Activated CD4-positive, alpha-beta T cell treated with anti-CD3 and anti-CD28 coated beads, Interleukin-2, amount 10 ng/mL, durations not matched to agents 24 days and 14 days (primary cell): ENCODE data around the gene C1orf159. TPM values are rescaled to one million over a fixed set of nuclear protein-coding genes. Genes with fewer than 3 reads are reported as not detected.
A peak's percentile ranks its signal among the peaks of the same experiment; 100 is the strongest.

Experiments
- DNase-seq: peaks from one replicate; pipeline ENCODE4 v3.0.0; 2022
- H3K27ac Mint-ChIP-seq: one replicate; pipeline ENCODE4 v1.8.0; 2022; ENCODE audit warnings: mild to moderate bottlenecking, mixed read lengths
- H3K27me3 Mint-ChIP-seq: one replicate; pipeline ENCODE4 v1.8.0; 2022; ENCODE audit warnings: mixed read lengths
- H3K36me3 Mint-ChIP-seq: one replicate; pipeline ENCODE4 v1.8.0; 2022; ENCODE audit warnings: low read depth, mild to moderate bottlenecking, mixed read lengths
- H3K4me1 Mint-ChIP-seq: one replicate; pipeline ENCODE4 v1.8.0; 2021; ENCODE audit warnings: mixed read lengths
- H3K4me3 Mint-ChIP-seq: one replicate; pipeline ENCODE4 v1.8.0; 2022; ENCODE audit warnings: mild to moderate bottlenecking, moderate library complexity, mixed read lengths
- H3K9me3 Mint-ChIP-seq: one replicate; pipeline ENCODE4 v1.8.0; 2021; ENCODE audit warnings: mixed read lengths
- intact Hi-C: fragments of 100-400 bp; cut with micrococcal nuclease; formaldehyde crosslinking; loops from one replicate; pipeline ENCODE4 v1.15.1; 2023
- total RNA-seq: library from RNA; stranded (reverse); gene quantifications from 2 replicates; pipeline ENCODE4 v1.2.3, GENCODE V29; 2022

The C1orf159 gene
- total RNA-seq, 1 donor from 2014 or later, result 28.0 TPM

GRCh38 chr1:1132042-1132950 lies 16.4 kb upstream of the C1orf159 start:
- H3K9me3 Mint-ChIP-seq, result no peaks in the 10 kb centered on the region

DNA sequence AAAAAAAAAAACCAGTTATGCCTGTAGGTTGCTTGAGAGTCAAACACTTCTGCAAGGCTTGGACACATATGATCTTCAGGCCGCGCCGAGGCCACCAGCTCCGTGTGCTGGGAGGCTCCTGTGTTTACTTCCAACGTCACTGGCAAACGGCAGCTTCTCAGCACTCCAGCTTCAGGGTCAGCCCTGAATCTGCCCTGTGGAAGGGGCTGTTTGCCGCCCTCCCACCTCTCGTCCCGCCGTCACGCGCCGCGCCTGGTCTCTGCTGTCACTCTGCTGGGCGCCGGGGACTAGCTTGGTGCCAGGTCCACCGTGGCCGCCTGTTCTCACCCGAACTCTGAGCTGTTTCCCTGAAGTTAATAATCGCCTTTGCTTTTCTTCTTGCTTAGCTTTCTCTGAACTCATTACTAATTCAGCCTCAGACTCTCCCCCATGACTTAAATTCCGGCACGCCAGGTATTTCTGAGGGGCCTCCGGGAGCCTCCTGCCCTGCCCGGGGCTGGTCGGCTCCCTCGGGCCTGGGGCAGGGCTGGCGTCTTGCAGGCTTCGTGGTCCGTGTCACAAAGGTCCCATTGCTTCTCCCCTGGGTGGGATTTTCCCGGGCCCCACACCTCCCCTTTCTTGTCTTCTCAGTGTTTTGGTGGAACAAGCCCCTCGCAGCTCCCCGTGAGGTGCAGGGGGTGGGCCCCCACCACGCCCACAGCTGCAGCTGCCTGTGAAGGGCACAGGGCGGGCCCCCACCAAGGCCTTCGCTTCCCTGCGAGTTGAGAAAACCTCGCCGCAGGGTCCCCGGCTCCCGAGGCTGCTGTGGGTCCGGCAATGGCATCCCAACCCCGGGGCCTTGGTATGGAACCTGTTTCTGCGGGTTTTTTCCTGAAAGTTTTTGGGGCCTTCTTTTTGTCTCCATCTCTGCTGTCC lies 14.6 kb upstream of the C1orf159 start:
- H3K4me1 Mint-ChIP-seq, result peaks cover 2% of the 10 kb centered on the region
- DNase-seq, result no peak
- peaks cover 2% of the 10 kb centered on the region for H3K27me3 Mint-ChIP-seq
- intact Hi-C loops, result no loop called here
- no peaks in the 10 kb centered on the region for H3K36me3 Mint-ChIP-seq
- no peaks in the 10 kb centered on the region for H3K9me3 Mint-ChIP-seq
- H3K4me3 Mint-ChIP-seq, result no peak overlapping the region
- H3K27ac Mint-ChIP-seq, result no peak overlapping the region

More at GRCh38 chr1:1132042-1132950, 16.4 kb upstream of the C1orf159 start:
- DNase-seq, result no peak
- no peak overlapping the region for H3K4me3 Mint-ChIP-seq
- H3K36me3 Mint-ChIP-seq, result no peaks in the 10 kb centered on the region
- H3K4me1 Mint-ChIP-seq, result peaks cover 7% of the 10 kb centered on the region
- intact Hi-C loops, result no loop called here
- peak overlapping the region; percentile 17 for H3K27ac Mint-ChIP-seq
- peaks cover 2% of the 10 kb centered on the region for H3K27me3 Mint-ChIP-seq

DNA sequence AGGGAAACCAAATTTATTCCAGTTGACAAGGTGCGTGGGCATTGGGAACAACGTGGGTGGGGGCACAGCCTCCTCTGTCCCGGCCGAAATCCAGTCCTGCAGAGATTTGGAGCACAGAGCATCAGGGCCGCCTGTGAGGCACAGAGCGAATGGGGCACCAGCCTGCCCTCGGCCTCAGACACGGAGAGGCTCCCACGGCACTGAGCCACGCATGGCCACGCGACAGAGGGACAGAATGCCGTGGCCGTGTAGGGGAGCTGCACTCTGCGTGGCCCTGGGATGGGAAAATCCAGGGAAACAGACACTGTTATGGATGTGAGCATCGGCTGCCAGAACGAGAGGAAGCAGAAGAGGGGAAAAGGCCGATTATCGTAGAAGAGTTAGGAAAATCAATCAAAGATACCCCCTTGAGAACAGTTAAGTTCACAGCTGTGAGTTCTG lies 13.5 kb upstream of the C1orf159 start:
- Mint-ChIP-seq H3K4me1 (no peaks in the 10 kb centered on the region), H3K9me3 (no peaks in the 10 kb centered on the region), H3K27me3 (peaks cover 2% of the 10 kb centered on the region), H3K36me3 (no peaks in the 10 kb centered on the region), H3K27ac (no peak overlapping the region), H3K4me3 (no peak overlapping the region)
- intact Hi-C loops, result no loop called here
- no peak for DNase-seq

DNA sequence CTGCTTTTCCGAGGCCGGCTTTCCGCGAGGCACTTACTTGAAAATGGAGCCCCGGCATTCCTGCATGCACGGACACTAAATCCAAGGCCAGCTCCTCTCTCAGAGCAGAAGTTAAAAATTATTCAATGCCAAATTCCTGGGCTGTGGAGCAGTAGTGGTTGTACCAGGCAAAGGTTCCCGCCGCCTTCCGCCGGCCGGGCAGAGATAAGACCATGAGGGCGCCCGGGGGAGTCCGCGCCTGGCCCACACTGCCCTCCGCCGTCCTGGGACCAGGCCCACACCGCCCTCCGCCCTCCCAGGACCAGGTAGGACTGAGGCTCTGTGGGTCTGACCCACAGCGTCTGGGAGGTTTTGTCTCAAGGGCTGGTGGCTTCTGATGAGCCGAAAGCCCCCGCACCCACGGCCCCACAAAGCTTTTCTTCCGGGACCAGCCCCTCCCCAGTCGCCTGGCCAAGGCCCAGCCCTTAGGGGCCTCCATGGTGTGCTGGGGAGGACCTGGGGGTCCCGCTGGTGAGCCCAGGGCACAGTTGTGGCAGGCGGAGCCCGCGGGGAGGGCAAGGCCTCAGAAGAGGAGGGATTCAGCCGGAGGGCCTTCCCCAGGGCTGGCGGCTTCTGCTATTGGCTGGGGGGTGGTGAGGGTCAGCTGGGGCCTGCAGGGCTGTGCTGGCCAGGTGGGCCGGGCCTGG lies 12.7 kb upstream of the C1orf159 start:
- no peaks in the 10 kb centered on the region for H3K9me3 Mint-ChIP-seq
- no peak for DNase-seq
- no peak overlapping the region for H3K4me3 Mint-ChIP-seq
- peaks cover 2% of the 10 kb centered on the region for H3K27me3 Mint-ChIP-seq
- no peaks in the 10 kb centered on the region for H3K4me1 Mint-ChIP-seq
- intact Hi-C loops, result no loop called here
- no peaks in the 10 kb centered on the region for H3K36me3 Mint-ChIP-seq
- H3K27ac Mint-ChIP-seq, result no peak overlapping the region

GRCh38 chr1:1127551-1128451 lies 11.9 kb upstream of the C1orf159 start:
- DNase-seq, result no peak
- Mint-ChIP-seq H3K27ac (no peak overlapping the region), H3K4me1 (no peaks in the 10 kb centered on the region), H3K4me3 (no peak overlapping the region), H3K36me3 (no peaks in the 10 kb centered on the region), H3K27me3 (peaks cover 2% of the 10 kb centered on the region), H3K9me3 (no peaks in the 10 kb centered on the region)
- intact Hi-C loops, result no loop called here

GRCh38 chr1:1125945-1126344 lies 10.1 kb upstream of the C1orf159 start:
- H3K9me3 Mint-ChIP-seq, result no peaks in the 10 kb centered on the region
- H3K27ac Mint-ChIP-seq, result no peak overlapping the region
- peaks cover under 1% of the 10 kb centered on the region for H3K27me3 Mint-ChIP-seq
- H3K36me3 Mint-ChIP-seq, result no peaks in the 10 kb centered on the region
- no peak overlapping the region for H3K4me3 Mint-ChIP-seq
- H3K4me1 Mint-ChIP-seq, result no peaks in the 10 kb centered on the region
- intact Hi-C loops, result no loop called here
- DNase-seq, result no peak

- intact Hi-C loops, result no loop called here
- Mint-ChIP-seq H3K36me3 (no peaks in the 10 kb centered on the region), H3K27me3 (peaks cover 3% of the 10 kb centered on the region), H3K4me3 (no peak overlapping the region), H3K9me3 (no peaks in the 10 kb centered on the region), H3K4me1 (no peaks in the 10 kb centered on the region), H3K27ac (no peak overlapping the region)
- DNase-seq, result no peak
These were observed 9.1 kb upstream of the C1orf159 start for GRCh38 chr1:1124786-1125642.

- H3K27ac Mint-ChIP-seq, result no peak overlapping the region
These were observed 8.6 kb upstream of the C1orf159 start for GRCh38 chr1:1124508-1124785.

GRCh38 chr1:1123581-1124507 lies 8.0 kb upstream of the C1orf159 start:
- Mint-ChIP-seq H3K27ac (peak overlapping the region; percentile 67), H3K27me3 (peaks cover 8% of the 10 kb centered on the region), H3K4me1 (no peaks in the 10 kb centered on the region), H3K4me3 (peak overlapping the region; percentile 8), H3K36me3 (no peaks in the 10 kb centered on the region), H3K9me3 (no peaks in the 10 kb centered on the region)
- intact Hi-C loops, result loop anchor here (2.0 kb wide), 2 partner anchors 85 to 127 kb away; no protein-coding TSS in a partner anchor
- DNase-seq, result no peak

More at GRCh38 chr1:1124508-1124785, 8.6 kb upstream of the C1orf159 start:
- DNase-seq, result no peak
- no peak overlapping the region for H3K4me3 Mint-ChIP-seq
- H3K9me3 Mint-ChIP-seq, result no peaks in the 10 kb centered on the region
- peaks cover 3% of the 10 kb centered on the region for H3K27me3 Mint-ChIP-seq
- H3K4me1 Mint-ChIP-seq, result no peaks in the 10 kb centered on the region
- intact Hi-C loops, result no loop called here
- H3K36me3 Mint-ChIP-seq, result no peaks in the 10 kb centered on the region

DNA sequence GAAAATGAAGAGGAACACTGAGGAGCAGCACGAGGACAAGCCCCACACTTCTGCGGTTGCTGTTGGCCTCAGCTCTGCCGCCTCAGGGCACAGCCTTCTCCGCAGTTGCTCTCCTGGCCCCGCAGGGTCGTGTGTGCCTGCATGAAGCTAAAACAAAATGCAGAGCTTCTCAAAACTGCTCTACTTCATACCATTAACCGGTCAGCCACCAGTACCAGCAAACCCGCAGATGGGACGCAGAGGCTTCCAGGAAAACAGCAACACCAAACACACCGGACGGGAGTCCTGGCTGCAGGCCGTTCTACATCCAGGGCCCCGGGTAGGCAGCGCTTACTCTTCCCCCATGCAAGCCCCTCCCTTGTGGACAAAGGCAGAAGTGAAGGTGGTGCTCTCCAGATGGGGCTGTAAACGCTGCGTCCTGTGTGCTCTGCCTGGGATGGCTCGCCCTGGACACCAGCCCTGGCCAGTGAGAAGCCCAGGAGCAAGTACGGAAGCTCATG lies 7.1 kb upstream of the C1orf159 start:
- DNase-seq, result no peak
- no peak overlapping the region for H3K4me3 Mint-ChIP-seq
- no peaks in the 10 kb centered on the region for H3K4me1 Mint-ChIP-seq
- intact Hi-C loops, result loop anchor here (1.0 to 2.0 kb wide), 4 partner anchors 86 to 167 kb away; no protein-coding TSS in a partner anchor
- no peak overlapping the region for H3K27ac Mint-ChIP-seq
- no peaks in the 10 kb centered on the region for H3K36me3 Mint-ChIP-seq
- no peaks in the 10 kb centered on the region for H3K9me3 Mint-ChIP-seq
- peaks cover 9% of the 10 kb centered on the region for H3K27me3 Mint-ChIP-seq

DNA sequence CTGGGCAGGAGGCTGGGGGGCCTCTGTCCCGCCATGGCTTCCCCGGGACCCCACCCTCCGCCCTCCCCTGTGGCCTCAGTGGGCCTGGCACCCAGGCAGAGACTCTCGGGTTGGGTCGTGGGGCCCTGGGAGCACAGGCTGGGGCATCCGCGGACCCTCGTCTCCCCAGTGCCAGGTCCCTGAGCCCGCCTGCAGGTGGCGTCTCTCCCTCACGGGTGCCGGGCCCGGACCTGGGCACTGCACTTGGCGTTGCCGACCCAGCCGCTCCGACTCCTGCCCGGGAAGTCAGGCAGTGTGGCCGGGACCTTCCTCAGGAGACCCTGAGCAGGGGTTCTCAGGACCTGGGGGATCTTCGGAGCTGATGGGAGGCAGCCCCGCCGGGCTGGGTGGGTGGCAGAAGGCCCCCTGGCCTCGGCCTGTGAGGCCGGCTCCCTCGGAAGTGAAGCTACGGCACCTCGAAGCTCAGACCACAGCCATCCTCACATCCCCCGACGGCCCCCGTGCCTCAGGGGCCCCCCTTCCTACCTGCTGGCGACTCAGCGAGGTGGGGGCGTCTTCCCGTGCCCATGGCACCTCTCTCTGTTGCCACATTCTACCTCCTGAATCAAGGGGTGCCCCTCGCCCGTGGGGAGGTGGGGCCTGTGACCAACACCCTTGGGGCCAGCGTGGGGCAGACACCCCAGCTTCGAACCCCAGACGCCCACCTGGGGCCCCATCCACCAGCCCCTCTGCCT lies 6.4 kb upstream of the C1orf159 start:
- H3K27ac Mint-ChIP-seq, result peak overlapping the region; percentile 25
- intact Hi-C loops, result loop anchor here (1.0 to 2.0 kb wide), 4 partner anchors 87 to 168 kb away; no protein-coding TSS in a partner anchor
- peak; percentile 96 for DNase-seq
- H3K4me3 Mint-ChIP-seq, result no peak overlapping the region
- H3K9me3 Mint-ChIP-seq, result no peaks in the 10 kb centered on the region
- no peaks in the 10 kb centered on the region for H3K4me1 Mint-ChIP-seq
- peaks cover 9% of the 10 kb centered on the region for H3K27me3 Mint-ChIP-seq
- no peaks in the 10 kb centered on the region for H3K36me3 Mint-ChIP-seq
